T-helper 2 cell (primary cell): ENCODE measurements around the gene ANKRD11.
"Not testable (repeated sequence)": the region's sequence is repeated elsewhere in the genome, so short reads cannot be mapped to it uniquely, and the experiment has no call there.

Experiments used
- DNase-seq, 5 experiments: peaks; one replicate each; pipeline versions ENCODE4 v3.0.0 to v3.0.0-alpha.2; 2012 to 2022

ANKRD11 gene

GRCh38 chr16:89277049-89277448 is 213.3 kb downstream of the ANKRD11 start:
- DNase-seq: no peak

- no peak for DNase-seq
Measured at GRCh38 chr16:89275837-89276720, 214.3 kb downstream of the ANKRD11 start.

DNA sequence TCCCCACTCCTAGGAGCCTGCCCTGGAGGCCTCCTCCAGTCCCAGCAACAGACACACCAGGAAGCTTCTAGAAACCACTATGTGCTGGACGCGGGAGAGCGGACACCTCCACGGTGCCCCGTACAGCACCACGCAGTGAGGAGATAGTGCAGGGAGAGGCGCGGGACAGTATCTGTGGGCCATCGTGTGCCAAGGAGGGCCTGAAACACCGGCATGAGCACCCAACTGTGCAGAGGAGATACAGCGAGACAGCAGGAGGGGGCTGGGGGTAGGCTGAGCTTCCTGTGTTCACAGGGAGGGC is 215.1 kb downstream of the ANKRD11 start:
- DNase-seq: no peak

- no peak for DNase-seq
Measured at GRCh38 chr16:89274561-89275283, 215.6 kb downstream of the ANKRD11 start.

GRCh38 chr16:89273741-89274472 is 216.5 kb downstream of the ANKRD11 start:
- DNase-seq: no peak

- no peak for DNase-seq
Measured at GRCh38 chr16:89272631-89273030, 217.7 kb downstream of the ANKRD11 start.

DNA sequence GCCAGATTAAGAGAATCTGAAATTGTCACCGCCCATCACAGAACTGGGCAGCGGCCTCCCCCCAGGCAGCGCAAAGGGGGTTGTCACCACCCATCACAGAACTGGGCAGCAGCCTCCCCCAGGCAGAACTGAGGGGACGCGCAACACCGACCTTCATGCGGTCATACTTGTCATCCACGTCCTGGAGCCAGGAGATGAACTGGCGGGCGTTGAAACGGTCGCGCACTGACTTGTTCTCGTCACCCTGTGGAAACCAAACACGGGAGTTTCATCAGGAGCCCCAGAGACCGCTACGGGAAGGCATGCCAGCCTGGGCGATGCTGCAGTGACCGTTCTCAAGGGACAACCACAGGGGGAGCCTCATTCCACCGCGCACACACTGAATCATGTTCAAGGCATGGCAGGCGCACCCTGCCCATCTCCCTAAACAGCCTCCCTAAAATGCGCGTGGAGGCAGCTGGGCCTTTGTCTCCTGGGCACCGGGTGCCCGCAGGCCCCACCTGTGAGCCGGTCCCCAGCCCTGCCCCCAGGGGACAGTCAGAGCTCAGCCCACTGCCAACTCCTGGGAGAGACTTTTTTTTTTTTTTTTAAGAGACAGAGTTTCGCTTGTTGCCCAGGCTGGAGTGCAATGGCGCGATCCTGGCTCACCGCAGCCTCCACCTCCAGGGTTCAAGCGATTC is 219.6 kb downstream of the ANKRD11 start:
- no peak for DNase-seq

DNA sequence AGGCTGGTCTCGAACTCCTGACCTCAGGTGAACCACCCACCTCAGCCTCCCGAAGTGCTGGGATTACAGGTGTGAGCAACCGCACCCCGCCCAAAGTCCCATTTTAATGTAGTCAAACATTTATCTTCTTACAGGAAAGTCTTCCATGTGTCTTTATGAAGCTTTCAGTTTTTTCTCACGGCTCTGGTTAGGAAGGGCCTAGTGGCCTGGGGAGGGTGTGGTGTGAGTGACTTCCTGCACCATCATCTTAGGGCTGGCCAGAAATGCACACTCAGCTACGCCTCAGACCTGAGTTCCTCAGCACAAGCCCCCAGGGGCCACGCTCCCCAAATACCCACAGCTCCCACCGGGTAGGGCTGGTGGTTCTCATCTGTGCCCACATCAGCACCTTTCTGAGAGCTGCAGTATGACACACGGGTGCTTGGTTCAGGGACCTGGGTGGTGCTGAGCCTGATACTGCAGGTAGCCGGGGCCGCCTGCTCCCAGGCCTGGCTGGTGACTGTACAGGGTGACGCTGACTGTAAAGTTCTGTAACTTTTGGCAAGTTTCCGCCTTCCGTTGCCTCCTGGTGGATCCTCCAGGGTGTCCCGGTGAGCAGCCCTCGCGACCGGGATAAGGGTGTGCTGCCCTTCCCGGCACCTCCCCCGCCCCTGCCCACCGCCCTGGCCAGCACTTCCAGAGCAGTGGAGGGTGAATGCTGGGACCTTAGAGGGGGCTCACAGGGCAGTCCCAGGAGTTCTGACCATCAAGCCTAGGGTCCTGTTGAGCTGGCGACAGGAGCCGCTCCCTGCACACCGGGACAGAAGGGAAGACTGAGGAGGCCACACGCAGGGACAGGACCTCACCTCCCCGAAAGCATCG is 220.3 kb downstream of the ANKRD11 start:
- DNase-seq: no peak

- no peak for DNase-seq
Measured at GRCh38 chr16:89268987-89269735, 221.2 kb downstream of the ANKRD11 start.

GRCh38 chr16:89268585-89268984 is 221.8 kb downstream of the ANKRD11 start:
- no peak for DNase-seq

DNA sequence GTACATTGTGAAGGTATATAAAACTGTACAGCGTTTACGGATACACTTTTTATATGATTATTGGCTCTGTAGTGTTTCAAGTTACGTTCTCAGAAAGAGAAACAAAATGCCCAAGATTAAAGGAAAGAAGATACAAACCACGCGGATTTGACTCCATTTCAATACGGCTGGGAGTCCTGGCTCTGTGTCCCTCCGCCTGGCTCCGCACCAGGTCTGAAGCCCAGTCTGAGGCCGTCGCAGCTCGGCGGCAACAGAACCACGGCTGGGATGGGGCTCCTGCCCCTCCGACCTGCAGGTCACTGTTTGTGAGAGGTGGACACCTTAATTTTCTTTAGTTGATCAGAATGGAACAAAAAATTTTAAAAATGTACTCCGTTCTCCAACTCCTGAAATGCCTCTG is 222.6 kb downstream of the ANKRD11 start:
- DNase-seq: not testable (repeated sequence)

GRCh38 chr16:89266521-89267134 is 223.7 kb downstream of the ANKRD11 start:
- no peak for DNase-seq

DNA sequence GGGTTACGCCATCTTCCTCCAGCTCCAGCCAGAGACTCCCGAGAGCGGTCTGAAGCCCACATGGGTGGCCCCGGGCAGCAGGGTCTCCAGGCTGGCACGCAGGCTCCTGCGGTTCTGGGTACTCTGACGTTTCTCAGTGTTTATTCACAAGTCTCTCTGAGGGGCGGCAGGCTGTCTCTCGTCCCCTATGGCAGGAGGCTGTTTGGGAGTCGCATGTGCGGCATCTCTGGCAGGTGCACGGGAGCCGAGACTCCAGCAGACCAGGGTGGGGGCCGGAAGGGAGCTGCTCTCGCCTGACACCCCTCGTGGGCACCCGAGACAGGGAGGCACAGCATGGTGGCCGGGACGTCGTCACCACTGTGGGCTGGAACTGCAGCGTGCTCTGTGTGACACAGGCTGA is 224.7 kb downstream of the ANKRD11 start:
- no peak for DNase-seq

DNA sequence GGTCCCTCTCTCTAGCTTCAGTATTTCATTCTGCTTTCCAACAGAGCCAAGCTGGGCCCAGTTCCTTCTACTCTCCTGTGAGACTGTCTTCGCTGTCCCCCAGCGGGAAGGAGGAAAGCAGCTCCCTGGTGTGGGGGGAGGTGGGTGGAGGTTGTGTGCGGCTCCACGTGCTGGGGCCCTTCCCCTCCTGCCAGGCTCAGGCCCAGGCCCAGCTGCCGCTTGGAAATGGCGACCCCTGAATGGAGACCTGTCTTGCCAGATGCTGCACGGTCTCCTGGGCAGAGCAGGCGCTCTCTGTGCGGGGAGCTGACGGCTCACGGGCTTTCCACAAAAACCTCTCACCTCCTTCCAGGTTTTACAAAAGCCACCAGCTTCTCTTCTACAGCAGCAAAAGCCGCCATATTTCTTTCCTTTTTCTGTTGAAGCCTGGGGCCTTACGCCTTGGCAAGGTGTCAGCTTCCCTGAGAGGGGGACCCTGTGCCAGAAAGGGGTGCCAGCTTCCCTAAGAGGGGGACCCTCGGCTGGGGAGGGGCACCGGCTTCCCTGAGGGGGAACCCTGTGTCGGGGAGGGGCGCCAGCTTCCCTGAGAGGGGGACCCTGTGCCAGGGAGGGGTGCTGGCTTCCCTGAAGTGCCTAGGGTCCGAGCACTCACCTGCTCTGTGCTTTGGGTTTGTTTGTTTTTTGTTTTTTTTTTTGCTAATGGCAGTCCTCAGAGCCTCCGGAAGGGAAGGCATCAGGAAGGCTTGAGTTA is 225.4 kb downstream of the ANKRD11 start:
- DNase-seq: no peak

DNA sequence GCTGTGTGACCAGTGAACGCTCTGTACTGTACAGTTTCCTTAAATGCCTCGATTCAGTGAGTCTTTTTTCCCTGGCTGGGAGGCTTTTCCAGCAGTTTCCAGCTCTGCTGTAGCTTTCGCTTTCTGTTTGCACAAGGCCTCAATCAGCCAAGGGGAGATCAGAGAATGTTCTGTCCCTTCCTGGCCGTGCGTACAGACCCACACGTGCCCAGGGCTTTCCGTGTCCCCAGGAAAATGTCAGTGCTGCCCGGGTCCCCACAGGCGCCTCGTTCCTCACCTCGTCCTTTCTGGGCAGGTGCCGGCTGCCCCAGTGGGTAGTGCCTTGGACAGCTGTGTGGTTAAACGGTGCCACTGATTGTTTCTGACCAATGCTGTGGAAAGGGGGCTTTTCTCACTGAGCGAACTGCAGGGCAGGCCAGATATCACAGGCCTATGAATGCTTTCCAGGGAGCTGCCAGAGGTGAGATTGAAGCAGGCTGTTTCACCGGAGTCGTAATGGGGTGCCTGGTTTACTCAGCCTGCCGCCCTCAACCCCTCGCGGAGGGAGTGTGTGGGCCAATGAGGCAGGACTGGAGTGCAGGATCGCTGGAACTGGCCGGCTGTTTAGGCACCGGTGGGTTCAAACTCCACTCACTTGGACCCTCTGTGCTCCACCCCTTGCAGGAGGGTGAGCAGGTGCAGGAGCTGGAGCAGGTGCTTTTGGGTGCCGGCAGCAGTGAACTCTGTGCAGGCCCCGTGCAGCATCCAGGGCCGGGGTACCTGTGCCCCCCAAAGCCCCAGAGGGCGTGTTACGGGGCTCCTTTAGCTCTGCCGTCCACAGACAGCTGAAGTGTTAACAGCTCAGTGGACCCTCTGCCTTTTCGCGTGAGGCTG is 228.4 kb downstream of the ANKRD11 start:
- no peak for DNase-seq

GRCh38 chr16:89259901-89260300 is 230.5 kb downstream of the ANKRD11 start:
- DNase-seq: not testable (repeated sequence)

- no peak for DNase-seq
Measured at GRCh38 chr16:89257757-89258465, 232.4 kb downstream of the ANKRD11 start.

- peak in 1 of 5 experiments; percentile 24 for DNase-seq
Measured at GRCh38 chr16:89257281-89257731, 233.1 kb downstream of the ANKRD11 start.
